ENCODE results near the gene CFL1. TPM values are rescaled to one million over a fixed set of nuclear protein-coding genes. Genes with fewer than 3 reads are reported as not detected.
"Not testable (repeated sequence)": the region's sequence is repeated elsewhere in the genome, so short reads cannot be mapped to it uniquely, and the experiment has no call there.

CFL1 gene
- total RNA-seq, 1 experiment from 2014 or later = 611 TPM

- no TSS peak for BruUV-seq (replicated peaks)
- Mint-ChIP-seq H3K27ac (ENCODE audit: low read depth, unreplicated experiment) (no peak within 1 kb of the TSS), H3K36me3 (ENCODE audit: insufficient read depth, unreplicated experiment) (no peaks in the 10 kb centered on the region), H3K4me1 (ENCODE audit: insufficient read depth, unreplicated experiment) (no peaks in the 10 kb centered on the region), H3K27me3 (ENCODE audit: insufficient read depth, unreplicated experiment) (peaks cover 40% of the 10 kb centered on the region), H3K9me3 (ENCODE audit: unreplicated experiment) (peaks cover 6% of the 10 kb centered on the region), H3K4me3 (ENCODE audit: unreplicated experiment) (no peak within 1 kb of the TSS)
- CTCF ChIA-PET = interaction anchor here (0.8 to 1.0 kb wide), 2 partner anchors 18 to 53 kb away, joined by 3 to 4 read pairs; no protein-coding TSS in a partner anchor
- intact Hi-C loops (cut with micrococcal nuclease) = no loop called here
- TF ChIP-seq, protein P1, sequence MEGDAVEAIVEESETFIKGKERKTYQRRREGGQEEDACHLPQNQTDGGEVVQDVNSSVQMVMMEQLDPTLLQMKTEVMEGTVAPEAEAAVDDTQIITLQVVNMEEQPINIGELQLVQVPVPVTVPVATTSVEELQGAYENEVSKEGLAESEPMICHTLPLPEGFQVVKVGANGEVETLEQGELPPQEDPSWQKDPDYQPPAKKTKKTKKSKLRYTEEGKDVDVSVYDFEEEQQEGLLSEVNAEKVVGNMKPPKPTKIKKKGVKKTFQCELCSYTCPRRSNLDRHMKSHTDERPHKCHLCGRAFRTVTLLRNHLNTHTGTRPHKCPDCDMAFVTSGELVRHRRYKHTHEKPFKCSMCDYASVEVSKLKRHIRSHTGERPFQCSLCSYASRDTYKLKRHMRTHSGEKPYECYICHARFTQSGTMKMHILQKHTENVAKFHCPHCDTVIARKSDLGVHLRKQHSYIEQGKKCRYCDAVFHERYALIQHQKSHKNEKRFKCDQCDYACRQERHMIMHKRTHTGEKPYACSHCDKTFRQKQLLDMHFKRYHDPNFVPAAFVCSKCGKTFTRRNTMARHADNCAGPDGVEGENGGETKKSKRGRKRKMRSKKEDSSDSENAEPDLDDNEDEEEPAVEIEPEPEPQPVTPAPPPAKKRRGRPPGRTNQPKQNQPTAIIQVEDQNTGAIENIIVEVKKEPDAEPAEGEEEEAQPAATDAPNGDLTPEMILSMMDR (IDR thresholded peaks at IDR 0.05; ENCODE audit: unreplicated experiment) = no peak
- no peak for DNase-seq (ENCODE audit: unreplicated experiment)
- POLR2A ChIA-PET = interaction anchor here (1.0 kb wide), 1 partner anchor 25 kb away, joined by 4 read pairs; the partner anchor contains the start of gene CFL1
Measured at GRCh38 chr11:65833297-65834030, 24.5 kb downstream of the CFL1 start, which contains the start of gene SNX32. TSS of gene SNX32 (plus strand) at chr11:65833963. CDS start at chr11:65834066, 103 bp downstream.

DNA sequence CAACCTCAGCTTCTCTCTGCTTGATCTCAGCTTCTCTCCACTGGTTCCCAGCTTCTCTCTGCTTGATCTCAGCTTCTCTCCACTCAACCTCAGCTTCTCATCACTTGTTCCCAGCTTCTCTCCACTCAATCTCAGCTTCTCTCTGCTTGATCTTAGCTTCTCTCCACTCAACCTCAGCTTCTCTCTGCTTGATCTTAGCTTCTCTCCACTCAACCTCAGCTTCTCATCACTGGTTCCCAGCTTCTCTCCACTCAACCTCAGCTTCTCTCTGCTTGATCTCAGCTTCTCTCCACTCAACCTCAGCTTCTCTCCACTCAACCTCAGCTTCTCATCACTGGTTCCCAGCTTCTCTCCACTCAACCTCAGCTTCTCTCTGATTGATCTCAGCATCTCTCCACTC lies 25.7 kb downstream of the CFL1 start:
- H3K4me1 Mint-ChIP-seq (ENCODE audit: insufficient read depth, unreplicated experiment); intact Hi-C loops (cut with micrococcal nuclease); DNase-seq (ENCODE audit: unreplicated experiment); H3K27ac Mint-ChIP-seq (ENCODE audit: low read depth, unreplicated experiment); H3K9me3 Mint-ChIP-seq (ENCODE audit: unreplicated experiment); H3K4me3 Mint-ChIP-seq (ENCODE audit: unreplicated experiment); BruUV-seq (replicated peaks); H3K36me3 Mint-ChIP-seq (ENCODE audit: insufficient read depth, unreplicated experiment): not testable (repeated sequence)
- H3K27me3 Mint-ChIP-seq (ENCODE audit: insufficient read depth, unreplicated experiment) = peaks cover 44% of the 10 kb centered on the region
- ChIA-PET POLR2A (interaction anchor here (0.6 to 1.1 kb wide), 3 partner anchors 14 to 162 kb away, joined by 3 to 4 read pairs (median 4); partner anchors contain the start of gene CFL1), CTCF (interaction anchor here (0.6 to 1.3 kb wide), 7 partner anchors 14 to 171 kb away, joined by 3 to 4 read pairs (median 3); no protein-coding TSS in a partner anchor)

- Mint-ChIP-seq H3K4me3 (ENCODE audit: unreplicated experiment) (no peak overlapping the region), H3K9me3 (ENCODE audit: unreplicated experiment) (peaks cover 6% of the 10 kb centered on the region), H3K27me3 (ENCODE audit: insufficient read depth, unreplicated experiment) (peaks cover 44% of the 10 kb centered on the region), H3K4me1 (ENCODE audit: insufficient read depth, unreplicated experiment) (no peaks in the 10 kb centered on the region), H3K27ac (ENCODE audit: low read depth, unreplicated experiment) (no peak overlapping the region), H3K36me3 (ENCODE audit: insufficient read depth, unreplicated experiment) (no peaks in the 10 kb centered on the region)
- ChIA-PET POLR2A (interaction anchor here (0.6 to 1.0 kb wide), 2 partner anchors 29 to 209 kb away, joined by 4 to 6 read pairs; partner anchors contain the start of gene CFL1), CTCF (interaction anchor here (1.0 to 1.8 kb wide), 4 partner anchors 15 to 118 kb away, joined by 3 to 5 read pairs (median 4); partner anchors contain the start of gene KAT5)
- no peak for DNase-seq (ENCODE audit: unreplicated experiment)
- intact Hi-C loops (cut with micrococcal nuclease) = no loop called here
- TF ChIP-seq, protein P1 (IDR thresholded peaks at IDR 0.05; ENCODE audit: unreplicated experiment) = no peak
- no TSS peak for BruUV-seq (replicated peaks)
Measured at GRCh38 chr11:65829459-65829858, 28.5 kb downstream of the CFL1 start.

DNA sequence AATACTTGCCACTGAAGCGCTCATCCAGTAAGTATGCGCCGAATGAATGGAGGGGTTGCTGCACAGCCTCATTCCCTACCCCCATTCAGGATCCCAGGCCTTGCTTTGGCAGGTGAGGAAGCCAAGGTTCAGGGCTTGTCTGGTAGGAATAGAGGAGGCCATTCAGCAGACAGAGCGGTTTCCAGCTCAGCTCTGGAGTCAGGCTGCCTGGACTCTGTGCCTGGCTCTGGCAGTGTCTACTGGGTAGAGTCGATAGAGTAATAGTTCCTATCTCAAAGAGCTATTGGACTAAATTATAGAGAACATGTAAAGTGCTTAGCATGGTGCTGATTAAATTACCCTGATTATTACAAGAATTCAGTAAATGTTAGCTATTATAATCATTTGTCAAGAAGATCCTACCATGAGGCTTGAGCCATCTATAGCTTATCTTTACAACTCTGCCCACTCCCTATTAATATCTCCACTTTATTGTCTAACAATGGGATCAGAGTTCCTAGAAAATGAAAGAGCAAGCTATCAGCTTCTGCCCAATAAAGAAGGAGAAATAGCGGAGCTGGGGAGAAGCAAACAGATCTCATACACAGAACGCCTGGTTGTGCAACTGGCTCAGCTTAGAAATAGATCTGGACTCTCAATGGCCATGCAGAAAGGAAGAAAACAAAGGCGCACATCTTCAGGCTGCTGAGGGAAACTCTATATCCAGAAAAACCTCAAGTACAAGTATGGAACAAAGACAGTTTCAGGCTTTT lies 30.8 kb downstream of the CFL1 start:
- peaks cover 32% of the 10 kb centered on the region for H3K27me3 Mint-ChIP-seq (ENCODE audit: insufficient read depth, unreplicated experiment)
- no peak overlapping the region for H3K27ac Mint-ChIP-seq (ENCODE audit: low read depth, unreplicated experiment)
- CTCF ChIA-PET = interaction anchor here (0.6 to 3.4 kb wide), 6 partner anchors 8 to 116 kb away, joined by 3 to 11 read pairs (median 3); partner anchors contain the start of gene AP5B1
- H3K4me1 Mint-ChIP-seq (ENCODE audit: insufficient read depth, unreplicated experiment) = no peaks in the 10 kb centered on the region
- TF ChIP-seq, protein P1 (IDR thresholded peaks at IDR 0.05; ENCODE audit: unreplicated experiment) = no peak
- no peak for DNase-seq (ENCODE audit: unreplicated experiment)
- H3K4me3 Mint-ChIP-seq (ENCODE audit: unreplicated experiment) = no peak overlapping the region
- no TSS peak for BruUV-seq (replicated peaks)
- intact Hi-C loops (cut with micrococcal nuclease) = no loop called here
- no peaks in the 10 kb centered on the region for H3K36me3 Mint-ChIP-seq (ENCODE audit: insufficient read depth, unreplicated experiment)
- POLR2A ChIA-PET = interaction anchor here (0.7 to 2.7 kb wide), 4 partner anchors 18 to 115 kb away, joined by 3 to 8 read pairs (median 6); partner anchors contain the start of genes CFL1 and KAT5
- no peaks in the 10 kb centered on the region for H3K9me3 Mint-ChIP-seq (ENCODE audit: unreplicated experiment)
